ENCODE results near the gene MESP2.

Gene MESP2

GRCh38 chr15:89822026-89822425 lies 45.9 kb downstream of the MESP2 start:
- DNase-seq (ENCODE audit: low spot score), result no peak
- TF ChIP-seq, protein P1, sequence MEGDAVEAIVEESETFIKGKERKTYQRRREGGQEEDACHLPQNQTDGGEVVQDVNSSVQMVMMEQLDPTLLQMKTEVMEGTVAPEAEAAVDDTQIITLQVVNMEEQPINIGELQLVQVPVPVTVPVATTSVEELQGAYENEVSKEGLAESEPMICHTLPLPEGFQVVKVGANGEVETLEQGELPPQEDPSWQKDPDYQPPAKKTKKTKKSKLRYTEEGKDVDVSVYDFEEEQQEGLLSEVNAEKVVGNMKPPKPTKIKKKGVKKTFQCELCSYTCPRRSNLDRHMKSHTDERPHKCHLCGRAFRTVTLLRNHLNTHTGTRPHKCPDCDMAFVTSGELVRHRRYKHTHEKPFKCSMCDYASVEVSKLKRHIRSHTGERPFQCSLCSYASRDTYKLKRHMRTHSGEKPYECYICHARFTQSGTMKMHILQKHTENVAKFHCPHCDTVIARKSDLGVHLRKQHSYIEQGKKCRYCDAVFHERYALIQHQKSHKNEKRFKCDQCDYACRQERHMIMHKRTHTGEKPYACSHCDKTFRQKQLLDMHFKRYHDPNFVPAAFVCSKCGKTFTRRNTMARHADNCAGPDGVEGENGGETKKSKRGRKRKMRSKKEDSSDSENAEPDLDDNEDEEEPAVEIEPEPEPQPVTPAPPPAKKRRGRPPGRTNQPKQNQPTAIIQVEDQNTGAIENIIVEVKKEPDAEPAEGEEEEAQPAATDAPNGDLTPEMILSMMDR (IDR thresholded peaks at IDR 0.05; ENCODE audit: extremely low read depth, insufficient read depth, missing control alignments), result no peak
- in situ Hi-C loops (cut with MboI; ENCODE audit: low pct_unique_long_range_greater_than_20kb, low sequenced_read_pairs, unreplicated experiment), result no loop called here

- TF ChIP-seq, protein P1 (IDR thresholded peaks at IDR 0.05; ENCODE audit: extremely low read depth, insufficient read depth, missing control alignments), result no peak
- in situ Hi-C loops (cut with MboI; ENCODE audit: low pct_unique_long_range_greater_than_20kb, low sequenced_read_pairs, unreplicated experiment), result no loop called here
- no peak for DNase-seq (ENCODE audit: low spot score)
Observed at GRCh38 chr15:89822611-89822950, 46.4 kb downstream of the MESP2 start.

DNA sequence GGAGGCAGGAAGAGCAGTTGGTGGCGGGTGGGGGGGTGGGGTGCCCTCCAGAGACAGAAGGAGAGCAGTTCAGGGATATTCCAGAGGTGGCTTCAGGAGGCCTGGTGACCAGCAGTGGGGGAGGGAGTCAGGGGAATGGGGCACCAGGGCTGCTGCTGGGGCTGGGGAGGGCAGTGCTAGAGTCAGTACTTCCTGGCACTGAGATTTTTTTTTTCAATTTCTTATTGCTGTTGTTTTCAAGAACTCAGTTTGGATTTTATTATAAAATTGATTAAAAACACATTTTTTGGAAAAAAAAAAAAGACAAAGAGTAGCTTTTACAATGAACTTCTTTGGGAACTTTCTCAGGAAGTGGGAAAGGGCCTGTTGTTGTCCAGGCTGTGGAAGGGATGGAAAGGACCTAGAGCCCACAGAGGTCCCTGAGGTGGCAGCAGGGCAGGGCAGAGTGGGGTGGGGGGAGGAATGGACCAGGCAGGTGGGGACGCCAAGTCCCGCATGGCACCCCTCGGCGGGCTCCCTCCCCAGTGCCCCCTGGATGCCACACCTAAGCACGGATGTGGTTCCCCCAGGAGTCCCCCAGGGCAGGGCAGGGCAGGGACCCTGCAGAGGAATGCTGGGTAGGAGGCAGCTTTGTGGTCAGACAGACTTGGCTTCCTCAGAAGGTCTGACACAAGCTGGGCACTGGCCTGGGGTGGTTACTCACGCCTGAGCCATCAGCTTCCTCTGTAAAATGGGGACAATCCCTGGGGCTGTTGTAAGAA lies 47.0 kb downstream of the MESP2 start:
- TF ChIP-seq, protein P1 (IDR thresholded peaks at IDR 0.05; ENCODE audit: extremely low read depth, insufficient read depth, missing control alignments), result no peak
- in situ Hi-C loops (cut with MboI; ENCODE audit: low pct_unique_long_range_greater_than_20kb, low sequenced_read_pairs, unreplicated experiment), result no loop called here
- DNase-seq (ENCODE audit: low spot score), result no peak

- TF ChIP-seq, protein P1 (IDR thresholded peaks at IDR 0.05; ENCODE audit: extremely low read depth, insufficient read depth, missing control alignments), result no peak
- no peak for DNase-seq (ENCODE audit: low spot score)
- in situ Hi-C loops (cut with MboI; ENCODE audit: low pct_unique_long_range_greater_than_20kb, low sequenced_read_pairs, unreplicated experiment), result no loop called here
Observed at GRCh38 chr15:89823836-89824606, 47.9 kb downstream of the MESP2 start.

- TF ChIP-seq, protein P1 (IDR thresholded peaks at IDR 0.05; ENCODE audit: extremely low read depth, insufficient read depth, missing control alignments), result no peak
- in situ Hi-C loops (cut with MboI; ENCODE audit: low pct_unique_long_range_greater_than_20kb, low sequenced_read_pairs, unreplicated experiment), result no loop called here
- no peak for DNase-seq (ENCODE audit: low spot score)
Observed at GRCh38 chr15:89824607-89824867, 48.4 kb downstream of the MESP2 start.

GRCh38 chr15:89825271-89825940 lies 49.3 kb downstream of the MESP2 start:
- DNase-seq (ENCODE audit: low spot score), result no peak
- in situ Hi-C loops (cut with MboI; ENCODE audit: low pct_unique_long_range_greater_than_20kb, low sequenced_read_pairs, unreplicated experiment), result no loop called here
- TF ChIP-seq, protein P1 (IDR thresholded peaks at IDR 0.05; ENCODE audit: extremely low read depth, insufficient read depth, missing control alignments), result no peak
